ENCODE results near the gene LRFN2. TPM values are rescaled to one million over a fixed set of nuclear protein-coding genes. Genes with fewer than 3 reads are reported as not detected.

The LRFN2 gene
- total RNA-seq, 1 experiment from 2014 or later = 26.6 TPM

DNA sequence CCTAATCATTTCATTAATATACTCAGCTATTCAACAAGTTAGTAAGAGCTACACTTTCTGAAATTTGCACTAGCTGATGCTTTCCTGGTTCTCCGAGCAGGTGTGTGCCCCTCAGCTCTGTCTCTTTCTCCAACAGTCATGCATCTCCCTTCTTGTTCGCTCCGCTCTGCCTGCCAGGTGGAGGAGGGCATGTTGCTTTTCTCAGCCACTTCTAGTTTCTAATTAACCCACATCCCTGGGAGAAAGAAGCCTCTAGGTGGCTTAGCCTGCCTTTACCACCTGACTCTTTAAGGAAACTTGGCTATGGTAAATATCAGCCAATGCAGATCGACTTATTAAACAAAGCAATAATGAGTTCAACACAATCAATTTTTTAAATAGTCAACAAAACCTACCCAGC is 34.2 kb downstream of the LRFN2 start:
- Histone ChIP-seq H3K27me3 (replicated peaks; ENCODE audit: insufficient read depth, low read depth, low read length, poor library complexity) (no peaks in the 10 kb centered on the region), H3K4me1 (ENCODE audit: insufficient read depth, low read length, poor library complexity, severe bottlenecking) (peaks cover 29% of the 10 kb centered on the region), H3K4me3 (ENCODE audit: low read depth, low read length, poor library complexity, severe bottlenecking) (no peak overlapping the region), H3K36me3 (ENCODE audit: insufficient read depth, low read length, poor library complexity, severe bottlenecking) (peaks cover 3% of the 10 kb centered on the region), H3K9me3 (ENCODE audit: low read depth, low read length, poor library complexity, severe bottlenecking) (no peaks in the 10 kb centered on the region), H3K27ac (ENCODE audit: low read depth, low read length, poor library complexity, severe bottlenecking) (no peak overlapping the region)
- no peak for DNase-seq (ENCODE audit: low spot score)
- intact Hi-C loops (cut with micrococcal nuclease; ENCODE audit: unreplicated experiment) = no loop called here
- ChIA-PET POLR2A (ENCODE audit: low non-redundant PET) (no interaction called here), CTCF (no interaction called here)
- TF ChIP-seq, protein P1, sequence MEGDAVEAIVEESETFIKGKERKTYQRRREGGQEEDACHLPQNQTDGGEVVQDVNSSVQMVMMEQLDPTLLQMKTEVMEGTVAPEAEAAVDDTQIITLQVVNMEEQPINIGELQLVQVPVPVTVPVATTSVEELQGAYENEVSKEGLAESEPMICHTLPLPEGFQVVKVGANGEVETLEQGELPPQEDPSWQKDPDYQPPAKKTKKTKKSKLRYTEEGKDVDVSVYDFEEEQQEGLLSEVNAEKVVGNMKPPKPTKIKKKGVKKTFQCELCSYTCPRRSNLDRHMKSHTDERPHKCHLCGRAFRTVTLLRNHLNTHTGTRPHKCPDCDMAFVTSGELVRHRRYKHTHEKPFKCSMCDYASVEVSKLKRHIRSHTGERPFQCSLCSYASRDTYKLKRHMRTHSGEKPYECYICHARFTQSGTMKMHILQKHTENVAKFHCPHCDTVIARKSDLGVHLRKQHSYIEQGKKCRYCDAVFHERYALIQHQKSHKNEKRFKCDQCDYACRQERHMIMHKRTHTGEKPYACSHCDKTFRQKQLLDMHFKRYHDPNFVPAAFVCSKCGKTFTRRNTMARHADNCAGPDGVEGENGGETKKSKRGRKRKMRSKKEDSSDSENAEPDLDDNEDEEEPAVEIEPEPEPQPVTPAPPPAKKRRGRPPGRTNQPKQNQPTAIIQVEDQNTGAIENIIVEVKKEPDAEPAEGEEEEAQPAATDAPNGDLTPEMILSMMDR (conservative IDR thresholded peaks at IDR 0.05; ENCODE audit: low read depth, low read length) = no peak
- no peak for TF ChIP-seq EZH2 (IDR thresholded peaks at IDR 0.05; ENCODE audit: borderline replicate concordance, low read depth, low read length, poor library complexity, severe bottlenecking)
- BruUV-seq (replicated peaks) = no TSS peak

- no TSS peak for BruUV-seq (replicated peaks)
Observed at GRCh38 chr6:40551966-40552505, 35.1 kb downstream of the LRFN2 start.

DNA sequence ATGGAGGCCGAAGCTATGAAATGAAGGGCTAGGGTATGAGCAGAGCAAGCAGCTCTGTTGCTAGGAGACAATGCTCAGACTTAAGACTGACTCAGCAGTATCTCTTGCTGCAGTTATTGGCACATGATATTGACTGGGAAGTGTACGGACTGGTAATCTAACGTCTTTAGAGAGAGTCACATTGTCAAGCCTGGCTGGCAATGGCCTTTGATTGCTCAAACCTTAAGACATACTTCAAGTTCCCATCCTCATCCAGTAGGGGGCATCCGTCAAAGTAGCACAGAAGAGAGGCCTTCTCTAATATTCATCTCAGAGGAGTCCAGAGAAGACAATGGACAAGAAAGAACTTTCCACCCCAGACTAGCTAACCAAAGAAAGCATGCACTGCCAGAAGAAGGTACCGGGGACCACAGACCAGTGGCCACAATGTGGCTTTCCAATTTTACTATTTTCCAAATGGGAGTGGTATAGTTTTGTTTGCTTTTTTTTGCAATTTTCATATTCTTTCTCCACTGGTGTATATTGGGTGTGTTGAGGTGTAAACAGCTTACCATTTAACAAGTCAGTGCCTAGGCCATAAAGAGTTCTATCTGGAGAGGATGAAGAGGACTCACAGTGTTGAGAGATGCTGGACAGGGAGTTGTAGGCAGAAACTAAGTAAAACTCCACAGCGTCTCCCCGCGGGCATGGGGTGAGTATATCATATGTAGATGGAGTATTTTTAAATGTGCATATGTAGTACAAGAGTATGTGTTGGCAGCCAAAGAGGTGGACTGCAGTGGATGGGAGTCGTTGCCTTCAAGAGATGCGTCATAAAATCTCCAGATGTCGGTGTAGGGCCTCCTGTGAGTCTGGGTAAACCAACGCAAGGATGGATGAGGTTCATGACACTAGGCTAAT is 36.7 kb downstream of the LRFN2 start:
- peak; percentile 81 for DNase-seq (ENCODE audit: low spot score)
- intact Hi-C loops (cut with micrococcal nuclease; ENCODE audit: unreplicated experiment) = no loop called here

More at GRCh38 chr6:40551966-40552505, 35.1 kb downstream of the LRFN2 start:
- Histone ChIP-seq H3K36me3 (ENCODE audit: insufficient read depth, low read length, poor library complexity, severe bottlenecking) (peaks cover 3% of the 10 kb centered on the region), H3K9me3 (ENCODE audit: low read depth, low read length, poor library complexity, severe bottlenecking) (no peaks in the 10 kb centered on the region), H3K4me1 (ENCODE audit: insufficient read depth, low read length, poor library complexity, severe bottlenecking) (peaks cover 22% of the 10 kb centered on the region), H3K4me3 (ENCODE audit: low read depth, low read length, poor library complexity, severe bottlenecking) (no peak overlapping the region), H3K27me3 (replicated peaks; ENCODE audit: insufficient read depth, low read depth, low read length, poor library complexity) (no peaks in the 10 kb centered on the region), H3K27ac (ENCODE audit: low read depth, low read length, poor library complexity, severe bottlenecking) (no peak overlapping the region)
- intact Hi-C loops (cut with micrococcal nuclease; ENCODE audit: unreplicated experiment) = no loop called here
- POLR2A ChIA-PET (ENCODE audit: low non-redundant PET) = no interaction called here
- TF ChIP-seq, protein P1 (conservative IDR thresholded peaks at IDR 0.05; ENCODE audit: low read depth, low read length) = no peak
- no peak for TF ChIP-seq EZH2 (IDR thresholded peaks at IDR 0.05; ENCODE audit: borderline replicate concordance, low read depth, low read length, poor library complexity, severe bottlenecking)
- DNase-seq (ENCODE audit: low spot score) = no peak
- CTCF ChIA-PET = no interaction called here

More for the DNA sequence above, 36.7 kb downstream of the LRFN2 start:
- ChIA-PET POLR2A (ENCODE audit: low non-redundant PET) (no interaction called here), CTCF (no interaction called here)
- no peaks in the 10 kb centered on the region for H3K9me3 ChIP-seq (ENCODE audit: low read depth, low read length, poor library complexity, severe bottlenecking)
- TF ChIP-seq, protein P1 (conservative IDR thresholded peaks at IDR 0.05; ENCODE audit: low read depth, low read length) = peak; percentile 76
- no peak for TF ChIP-seq EZH2 (IDR thresholded peaks at IDR 0.05; ENCODE audit: borderline replicate concordance, low read depth, low read length, poor library complexity, severe bottlenecking)
- no peak overlapping the region for H3K27ac ChIP-seq (ENCODE audit: low read depth, low read length, poor library complexity, severe bottlenecking)
- no TSS peak for BruUV-seq (replicated peaks)
- H3K36me3 ChIP-seq (ENCODE audit: insufficient read depth, low read length, poor library complexity, severe bottlenecking) = peaks cover 3% of the 10 kb centered on the region
- H3K4me1 ChIP-seq (ENCODE audit: insufficient read depth, low read length, poor library complexity, severe bottlenecking) = peaks cover 12% of the 10 kb centered on the region
- no peaks in the 10 kb centered on the region for H3K27me3 ChIP-seq (replicated peaks; ENCODE audit: insufficient read depth, low read depth, low read length, poor library complexity)
- no peak overlapping the region for H3K4me3 ChIP-seq (ENCODE audit: low read depth, low read length, poor library complexity, severe bottlenecking)
